ENCODE results near the gene GSN.

The GSN gene

DNA sequence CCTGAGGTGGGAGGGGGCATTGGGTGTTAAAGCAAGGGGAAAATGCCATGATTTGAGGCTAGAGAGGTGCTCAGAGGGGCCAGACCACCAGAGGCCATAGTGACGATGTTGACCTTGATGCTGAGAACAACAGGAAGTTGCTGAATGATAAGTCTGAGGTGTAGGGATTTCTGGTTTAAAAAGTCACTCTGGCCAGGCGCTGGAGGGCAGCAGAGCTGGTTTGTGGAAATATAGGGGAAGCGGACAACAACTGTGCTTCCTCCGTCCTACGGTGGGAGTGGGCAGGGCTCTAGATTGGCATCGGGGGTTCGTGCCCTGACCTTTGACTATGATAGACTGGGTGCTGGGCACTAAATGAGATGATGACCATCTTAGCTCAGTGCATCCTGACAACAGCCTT is 57.4 kb downstream of the GSN start:
- Histone ChIP-seq H4K8ac (ENCODE audit: low read depth, low read length) (no peak overlapping the region), H3K9me3 (replicated peaks in 1 of 2; ENCODE audit: control insufficient read depth in 2 of 2, insufficient read depth in 1 of 2, low read depth in 1 of 2, low read length in 2 of 2) (no peaks in the 10 kb centered on the region), H3K23ac (ENCODE audit: low read depth, low read length, poor library complexity) (no peak overlapping the region), H2BK15ac (ENCODE audit: low read length) (no peak overlapping the region), H3K27ac (replicated peaks; ENCODE audit: low read length) (no peak overlapping the region), H2BK12ac (ENCODE audit: low read length) (no peak overlapping the region), H2AFZ (ENCODE audit: low read length) (no peak overlapping the region), H3K9ac (ENCODE audit: low read depth, low read length, poor library complexity) (no peak overlapping the region), H2BK5ac (ENCODE audit: low read length) (no peak overlapping the region), H3K4ac (ENCODE audit: low read length) (no peak overlapping the region), H3K79me1 (ENCODE audit: low read depth, low read length) (no peaks in the 10 kb centered on the region), H3K27me3 (ENCODE audit: control insufficient read depth in 3 of 3, insufficient read depth in 3 of 3, low read depth in 1 of 3, low read length in 3 of 3) (no peaks in the 10 kb centered on the region), H3K18ac (ENCODE audit: low read length) (no peak overlapping the region), H2BK120ac (ENCODE audit: low read depth, low read length) (no peak overlapping the region), H3K4me1 (ENCODE audit: control insufficient read depth in 2 of 2, insufficient read depth in 1 of 2, low read depth in 1 of 2, low read length in 2 of 2) (peaks cover 11 to 12% of the 10 kb centered on the region in 2 donors), H3K4me2 (ENCODE audit: insufficient read depth, low read length, poor library complexity, severe bottlenecking) (no peak overlapping the region), H3K4me3 (ENCODE audit: low read length in 2 of 2) (no peak overlapping the region), H2AK5ac (ENCODE audit: low read depth, low read length) (no peak overlapping the region), H3K36me3 (replicated peaks in 1 of 2; ENCODE audit: control insufficient read depth in 2 of 2, insufficient read depth in 2 of 2, low read length in 2 of 2) (peaks cover 0 to 17% of the 10 kb centered on the region in 2 donors), H4K91ac (ENCODE audit: low read depth, low read length, poor library complexity) (no peak overlapping the region), H3K14ac (ENCODE audit: low read length) (no peak overlapping the region)
- WGBS, 2 donors (ENCODE audit: extremely low coverage in 2 of 2, insufficient read length in 2 of 2, insufficient replicate concordance in 1 of 2), result no CpG with 5 or more reads among the region's 7 CpGs
- DNase-seq (ENCODE audit: low spot score), result no peak

DNA sequence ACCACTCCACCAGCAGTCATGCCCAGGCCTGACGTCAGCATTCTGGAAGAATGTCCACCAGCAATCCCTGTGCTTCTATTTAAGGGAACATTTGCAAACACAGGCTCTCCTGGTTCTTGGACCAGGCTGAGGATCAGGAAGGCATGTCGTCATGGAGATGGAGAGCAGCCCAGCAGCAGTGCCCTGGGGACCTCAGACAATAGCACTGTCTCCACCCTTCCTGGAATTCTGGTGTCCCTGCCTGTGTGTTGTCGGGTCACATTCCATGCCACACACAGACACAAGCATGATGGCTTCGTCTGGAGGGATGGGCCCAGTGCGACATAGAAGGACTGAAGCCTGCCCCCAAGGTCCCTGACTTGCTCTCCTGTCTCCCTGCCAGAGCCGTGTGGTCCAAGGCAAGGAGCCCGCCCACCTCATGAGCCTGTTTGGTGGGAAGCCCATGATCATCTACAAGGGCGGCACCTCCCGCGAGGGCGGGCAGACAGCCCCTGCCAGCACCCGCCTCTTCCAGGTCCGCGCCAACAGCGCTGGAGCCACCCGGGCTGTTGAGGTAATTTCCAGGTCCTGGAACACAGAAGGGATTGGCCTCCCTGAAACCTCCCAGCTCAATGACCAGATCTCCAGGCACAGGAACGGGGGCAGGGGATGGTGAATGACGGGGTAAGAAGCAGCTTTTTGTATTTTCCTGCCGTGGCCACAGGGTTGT is 58.3 kb downstream of the GSN start:
- no peak overlapping the region for H2BK15ac ChIP-seq (ENCODE audit: low read length)
- no peak overlapping the region for H2AK5ac ChIP-seq (ENCODE audit: low read depth, low read length)
- peak overlapping the region; percentile 27 for H2AFZ ChIP-seq (ENCODE audit: low read length)
- no peaks in the 10 kb centered on the region for H3K9me3 ChIP-seq (replicated peaks in 1 of 2; ENCODE audit: control insufficient read depth in 2 of 2, insufficient read depth in 1 of 2, low read depth in 1 of 2, low read length in 2 of 2)
- H2BK12ac ChIP-seq (ENCODE audit: low read length), result peak overlapping the region; percentile 4
- no peak overlapping the region for H3K23ac ChIP-seq (ENCODE audit: low read depth, low read length, poor library complexity)
- H3K27ac ChIP-seq (replicated peaks; ENCODE audit: low read length), result no peak overlapping the region
- H4K91ac ChIP-seq (ENCODE audit: low read depth, low read length, poor library complexity), result no peak overlapping the region
- H3K9ac ChIP-seq (ENCODE audit: low read depth, low read length, poor library complexity), result no peak overlapping the region
- H3K18ac ChIP-seq (ENCODE audit: low read length), result peak overlapping the region; percentile 20
- peak; percentile 4 for DNase-seq (ENCODE audit: low spot score)
- no peak overlapping the region for H3K14ac ChIP-seq (ENCODE audit: low read length)
- no peak overlapping the region for H4K8ac ChIP-seq (ENCODE audit: low read depth, low read length)
- peaks cover 11 to 12% of the 10 kb centered on the region in 2 donors for H3K4me1 ChIP-seq (ENCODE audit: control insufficient read depth in 2 of 2, insufficient read depth in 1 of 2, low read depth in 1 of 2, low read length in 2 of 2)
- WGBS, 2 donors (ENCODE audit: extremely low coverage in 2 of 2, insufficient read length in 2 of 2, insufficient replicate concordance in 1 of 2), result no CpG with 5 or more reads among the region's 19 CpGs
- no peak overlapping the region for H3K4me3 ChIP-seq (ENCODE audit: low read length in 2 of 2)
- H3K27me3 ChIP-seq (ENCODE audit: control insufficient read depth in 3 of 3, insufficient read depth in 3 of 3, low read depth in 1 of 3, low read length in 3 of 3), result no peaks in the 10 kb centered on the region
- no peak overlapping the region for H2BK5ac ChIP-seq (ENCODE audit: low read length)
- H3K4me2 ChIP-seq (ENCODE audit: insufficient read depth, low read length, poor library complexity, severe bottlenecking), result no peak overlapping the region
- peaks cover 0 to 22% of the 10 kb centered on the region in 2 donors for H3K36me3 ChIP-seq (replicated peaks in 1 of 2; ENCODE audit: control insufficient read depth in 2 of 2, insufficient read depth in 2 of 2, low read length in 2 of 2)
- no peak overlapping the region for H3K4ac ChIP-seq (ENCODE audit: low read length)
- H3K79me1 ChIP-seq (ENCODE audit: low read depth, low read length), result no peaks in the 10 kb centered on the region
- H2BK120ac ChIP-seq (ENCODE audit: low read depth, low read length), result no peak overlapping the region

DNA sequence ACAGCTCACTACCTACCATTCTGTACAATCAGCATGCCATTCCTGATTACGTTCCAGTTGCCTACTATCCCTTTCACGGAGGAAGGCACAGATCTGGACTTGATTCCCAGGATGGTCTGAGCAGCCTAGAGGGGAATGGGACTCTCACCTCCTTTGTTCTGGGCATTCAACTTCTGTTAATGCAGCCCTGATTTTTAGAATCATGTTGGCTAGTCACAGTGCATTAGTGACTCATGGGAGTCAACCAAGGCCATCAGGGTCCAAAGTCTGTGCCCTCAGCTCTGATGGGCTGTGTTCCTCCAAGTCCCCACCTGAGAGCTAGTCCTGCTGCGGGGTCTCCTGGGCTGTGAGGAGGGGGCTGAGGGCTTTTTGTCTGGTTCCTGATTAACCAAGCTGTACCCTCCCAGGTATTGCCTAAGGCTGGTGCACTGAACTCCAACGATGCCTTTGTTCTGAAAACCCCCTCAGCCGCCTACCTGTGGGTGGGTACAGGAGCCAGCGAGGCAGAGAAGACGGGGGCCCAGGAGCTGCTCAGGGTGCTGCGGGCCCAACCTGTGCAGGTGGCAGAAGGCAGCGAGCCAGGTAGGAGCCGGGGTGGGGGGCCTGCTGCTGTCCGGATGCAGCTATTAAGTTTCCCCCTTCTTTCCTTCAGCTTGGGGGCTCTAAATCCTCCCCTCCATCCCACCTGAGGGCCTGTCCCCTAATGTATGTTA is 59.1 kb downstream of the GSN start:
- no peak overlapping the region for H2AFZ ChIP-seq (ENCODE audit: low read length)
- no peak overlapping the region for H3K4me3 ChIP-seq (ENCODE audit: low read length in 2 of 2)
- peaks cover 3 to 24% of the 10 kb centered on the region in 2 donors for H3K36me3 ChIP-seq (replicated peaks in 1 of 2; ENCODE audit: control insufficient read depth in 2 of 2, insufficient read depth in 2 of 2, low read length in 2 of 2)

DNA sequence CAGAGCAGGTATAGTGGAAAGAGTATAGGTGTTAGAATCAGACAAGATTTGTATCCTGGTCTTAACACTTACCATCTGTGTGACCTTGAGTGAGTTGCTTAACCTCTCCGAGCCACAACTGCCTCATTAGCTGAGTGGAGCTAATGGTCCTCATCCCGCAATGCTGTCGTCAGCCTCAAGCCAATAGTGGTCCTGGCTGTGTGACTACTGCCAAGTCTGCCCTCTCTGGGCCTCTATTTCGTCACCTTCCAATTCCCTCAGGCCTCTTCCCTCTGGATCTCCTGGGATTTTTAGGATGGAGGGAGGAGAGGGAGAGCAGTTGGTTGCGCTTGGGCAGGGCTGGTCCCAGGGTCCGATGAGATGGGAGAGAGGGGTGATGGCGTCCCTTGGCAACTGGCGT is 60.5 kb downstream of the GSN start:
- H3K36me3 ChIP-seq (replicated peaks in 1 of 2; ENCODE audit: control insufficient read depth in 2 of 2, insufficient read depth in 2 of 2, low read length in 2 of 2), result peaks cover 3 to 24% of the 10 kb centered on the region in 2 donors
- no CpG with 5 or more reads among the region's 8 CpGs for WGBS, 2 donors (ENCODE audit: extremely low coverage in 2 of 2, insufficient read length in 2 of 2, insufficient replicate concordance in 1 of 2)

More for the DNA sequence above, 59.1 kb downstream of the GSN start:
- Histone ChIP-seq H2AK5ac (ENCODE audit: low read depth, low read length) (no peak overlapping the region), H4K8ac (ENCODE audit: low read depth, low read length) (no peak overlapping the region), H3K9ac (ENCODE audit: low read depth, low read length, poor library complexity) (no peak overlapping the region), H3K4ac (ENCODE audit: low read length) (no peak overlapping the region), H2BK5ac (ENCODE audit: low read length) (no peak overlapping the region), H3K9me3 (replicated peaks in 1 of 2; ENCODE audit: control insufficient read depth in 2 of 2, insufficient read depth in 1 of 2, low read depth in 1 of 2, low read length in 2 of 2) (no peaks in the 10 kb centered on the region), H3K14ac (ENCODE audit: low read length) (no peak overlapping the region), H3K27me3 (ENCODE audit: control insufficient read depth in 3 of 3, insufficient read depth in 3 of 3, low read depth in 1 of 3, low read length in 3 of 3) (no peaks in the 10 kb centered on the region), H2BK12ac (ENCODE audit: low read length) (no peak overlapping the region), H2BK15ac (ENCODE audit: low read length) (no peak overlapping the region), H3K4me2 (ENCODE audit: insufficient read depth, low read length, poor library complexity, severe bottlenecking) (no peak overlapping the region), H3K23ac (ENCODE audit: low read depth, low read length, poor library complexity) (no peak overlapping the region), H2BK120ac (ENCODE audit: low read depth, low read length) (no peak overlapping the region), H4K91ac (ENCODE audit: low read depth, low read length, poor library complexity) (no peak overlapping the region), H3K4me1 (ENCODE audit: control insufficient read depth in 2 of 2, insufficient read depth in 1 of 2, low read depth in 1 of 2, low read length in 2 of 2) (peaks cover 11 to 12% of the 10 kb centered on the region in 2 donors), H3K79me1 (ENCODE audit: low read depth, low read length) (no peaks in the 10 kb centered on the region), H3K27ac (replicated peaks; ENCODE audit: low read length) (no peak overlapping the region), H3K18ac (ENCODE audit: low read length) (peak overlapping the region; percentile 27)
- no CpG with 5 or more reads among the region's 11 CpGs for WGBS, 2 donors (ENCODE audit: extremely low coverage in 2 of 2, insufficient read length in 2 of 2, insufficient replicate concordance in 1 of 2)
- no peak for DNase-seq (ENCODE audit: low spot score)

More for the DNA sequence above, 60.5 kb downstream of the GSN start:
- Histone ChIP-seq H3K9ac (ENCODE audit: low read depth, low read length, poor library complexity) (no peak overlapping the region), H2BK120ac (ENCODE audit: low read depth, low read length) (no peak overlapping the region), H3K4ac (ENCODE audit: low read length) (no peak overlapping the region), H3K14ac (ENCODE audit: low read length) (no peak overlapping the region), H3K27me3 (ENCODE audit: control insufficient read depth in 3 of 3, insufficient read depth in 3 of 3, low read depth in 1 of 3, low read length in 3 of 3) (no peaks in the 10 kb centered on the region), H3K4me1 (ENCODE audit: control insufficient read depth in 2 of 2, insufficient read depth in 1 of 2, low read depth in 1 of 2, low read length in 2 of 2) (peaks cover 11 to 12% of the 10 kb centered on the region in 2 donors), H2BK12ac (ENCODE audit: low read length) (no peak overlapping the region), H4K8ac (ENCODE audit: low read depth, low read length) (no peak overlapping the region), H2AK5ac (ENCODE audit: low read depth, low read length) (no peak overlapping the region), H2AFZ (ENCODE audit: low read length) (no peak overlapping the region), H2BK15ac (ENCODE audit: low read length) (no peak overlapping the region), H3K23ac (ENCODE audit: low read depth, low read length, poor library complexity) (no peak overlapping the region), H3K18ac (ENCODE audit: low read length) (no peak overlapping the region), H3K27ac (replicated peaks; ENCODE audit: low read length) (no peak overlapping the region), H3K9me3 (replicated peaks in 1 of 2; ENCODE audit: control insufficient read depth in 2 of 2, insufficient read depth in 1 of 2, low read depth in 1 of 2, low read length in 2 of 2) (no peaks in the 10 kb centered on the region), H3K4me2 (ENCODE audit: insufficient read depth, low read length, poor library complexity, severe bottlenecking) (no peak overlapping the region), H3K79me1 (ENCODE audit: low read depth, low read length) (no peaks in the 10 kb centered on the region), H2BK5ac (ENCODE audit: low read length) (no peak overlapping the region), H3K4me3 (ENCODE audit: low read length in 2 of 2) (no peak overlapping the region), H4K91ac (ENCODE audit: low read depth, low read length, poor library complexity) (no peak overlapping the region)
- DNase-seq (ENCODE audit: low spot score), result no peak
